Measurements from ENCODE around the gene TCOF1. TPM values are rescaled to one million over a fixed set of nuclear protein-coding genes. Genes with fewer than 3 reads are reported as not detected.

The TCOF1 gene
- total and polyA plus RNA-seq, 2 donors (not counting 1 experiment from before 2014, with no cell fraction given), result 30.9 to 62.4 TPM

DNA sequence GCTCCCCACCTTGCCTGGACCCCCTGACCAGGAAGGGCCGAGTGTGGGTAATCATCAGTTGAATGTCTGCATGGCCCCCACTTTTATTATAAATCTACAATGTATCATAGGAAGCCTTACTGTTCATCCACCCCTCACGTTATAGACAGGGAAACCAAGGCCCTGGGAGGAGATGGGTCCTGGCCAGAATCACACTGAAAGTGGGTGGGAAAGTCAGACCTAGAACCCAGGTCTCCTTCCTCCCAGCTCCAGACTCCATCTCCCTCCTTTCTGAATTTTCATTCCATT is 38.1 kb downstream of the TCOF1 start:
- no peak overlapping the region for H3K4me2 ChIP-seq (replicated peaks; ENCODE audit: low read depth, low read length, poor library complexity, severe bottlenecking)
- DNase-seq (peak; percentile 65), ATAC-seq (ENCODE audit: low read depth) (no peak)
- intact Hi-C loops (cut with micrococcal nuclease), result no loop called here
- no peaks in the 10 kb centered on the region for H3K27me3 ChIP-seq (replicated peaks in 1 of 4; ENCODE audit: control extremely low read depth in 1 of 4, control insufficient read depth in 3 of 4, insufficient read depth in 4 of 4, low read length in 3 of 4)
- TF ChIP-seq EZH2 (IDR thresholded peaks at IDR 0.05; ENCODE audit: borderline replicate concordance, insufficient read depth, low read depth, low read length, poor library complexity, severe bottlenecking), result no peak
- TF ChIP-seq, protein P1, sequence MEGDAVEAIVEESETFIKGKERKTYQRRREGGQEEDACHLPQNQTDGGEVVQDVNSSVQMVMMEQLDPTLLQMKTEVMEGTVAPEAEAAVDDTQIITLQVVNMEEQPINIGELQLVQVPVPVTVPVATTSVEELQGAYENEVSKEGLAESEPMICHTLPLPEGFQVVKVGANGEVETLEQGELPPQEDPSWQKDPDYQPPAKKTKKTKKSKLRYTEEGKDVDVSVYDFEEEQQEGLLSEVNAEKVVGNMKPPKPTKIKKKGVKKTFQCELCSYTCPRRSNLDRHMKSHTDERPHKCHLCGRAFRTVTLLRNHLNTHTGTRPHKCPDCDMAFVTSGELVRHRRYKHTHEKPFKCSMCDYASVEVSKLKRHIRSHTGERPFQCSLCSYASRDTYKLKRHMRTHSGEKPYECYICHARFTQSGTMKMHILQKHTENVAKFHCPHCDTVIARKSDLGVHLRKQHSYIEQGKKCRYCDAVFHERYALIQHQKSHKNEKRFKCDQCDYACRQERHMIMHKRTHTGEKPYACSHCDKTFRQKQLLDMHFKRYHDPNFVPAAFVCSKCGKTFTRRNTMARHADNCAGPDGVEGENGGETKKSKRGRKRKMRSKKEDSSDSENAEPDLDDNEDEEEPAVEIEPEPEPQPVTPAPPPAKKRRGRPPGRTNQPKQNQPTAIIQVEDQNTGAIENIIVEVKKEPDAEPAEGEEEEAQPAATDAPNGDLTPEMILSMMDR (IDR thresholded peaks at IDR 0.05), result no peak
- H3K27me3 Mint-ChIP-seq, result no peaks in the 10 kb centered on the region
- 100% methylated on average over 1 of the region's 2 CpGs for WGBS (ENCODE audit: insufficient coverage)
- ChIA-PET CTCF (interaction anchor here (0.5 to 15.8 kb wide), 5 partner anchors 9 to 55 kb away, joined by 3 to 396 read pairs (median 8); no protein-coding TSS in a partner anchor), POLR2A (interaction anchor here (0.7 to 15.5 kb wide), 5 partner anchors 9 to 54 kb away, joined by 5 to 286 read pairs (median 37); partner anchors contain the start of genes CD74 and RPS14)
- no peak overlapping the region for H3K27ac ChIP-seq (ENCODE audit: low read length in 2 of 2)
- H3K4me1 Mint-ChIP-seq, result peaks cover 30% of the 10 kb centered on the region
- peaks cover 3 to 19% of the 10 kb centered on the region in 2 donors for H3K4me1 ChIP-seq (ENCODE audit: control insufficient read depth in 2 of 2, insufficient read depth in 2 of 2, low read length in 2 of 2)
- no peaks in the 10 kb centered on the region for H3K9me3 ChIP-seq (ENCODE audit: control extremely low read depth in 1 of 3, control insufficient read depth in 2 of 3, insufficient read depth in 1 of 3, low read length in 2 of 3)
- H3K27ac Mint-ChIP-seq, result peak overlapping the region; percentile 56
- H3K79me2 ChIP-seq (ENCODE audit: control insufficient read depth, insufficient read depth, low read length), result peaks cover 4% of the 10 kb centered on the region
- H4K20me1 ChIP-seq (ENCODE audit: control insufficient read depth, insufficient read depth, low read length, poor library complexity, severe bottlenecking), result peaks cover 75% of the 10 kb centered on the region
- no peak overlapping the region for H3K9ac ChIP-seq (ENCODE audit: low read length)
- no peaks in the 10 kb centered on the region for H3K9me3 Mint-ChIP-seq (ENCODE audit: insufficient read depth)
- H3K36me3 ChIP-seq (replicated peaks in 1 of 2; ENCODE audit: control extremely low read depth in 1 of 2, control insufficient read depth in 1 of 2, extremely low read depth in 1 of 2, insufficient read depth in 2 of 2, low read length in 1 of 2), result peaks cover 0 to 80% of the 10 kb centered on the region in 2 experiments
- no peak overlapping the region for H2AFZ ChIP-seq (ENCODE audit: insufficient read depth, low read depth, low read length, poor library complexity, severe bottlenecking)
- no peak overlapping the region for H3K4me3 ChIP-seq (ENCODE audit: control extremely low read depth in 1 of 5, extremely low read depth in 1 of 5, insufficient read depth in 1 of 5, low read depth in 2 of 5, low read length in 4 of 5)
- no peak overlapping the region for H3K4me3 Mint-ChIP-seq

- Histone ChIP-seq H3K79me2 (ENCODE audit: control insufficient read depth, insufficient read depth, low read length) (peaks cover 4% of the 10 kb centered on the region), H3K9ac (ENCODE audit: low read length) (no peak overlapping the region), H2AFZ (ENCODE audit: insufficient read depth, low read depth, low read length, poor library complexity, severe bottlenecking) (no peak overlapping the region), H3K27ac (ENCODE audit: low read length in 2 of 2) (no peak overlapping the region), H3K36me3 (replicated peaks in 1 of 2; ENCODE audit: control extremely low read depth in 1 of 2, control insufficient read depth in 1 of 2, extremely low read depth in 1 of 2, insufficient read depth in 2 of 2, low read length in 1 of 2) (peaks cover 0 to 80% of the 10 kb centered on the region in 2 experiments), H3K9me3 (ENCODE audit: control extremely low read depth in 1 of 3, control insufficient read depth in 2 of 3, insufficient read depth in 1 of 3, low read length in 2 of 3) (no peaks in the 10 kb centered on the region), H3K4me3 (ENCODE audit: control extremely low read depth in 1 of 5, extremely low read depth in 1 of 5, insufficient read depth in 1 of 5, low read depth in 2 of 5, low read length in 4 of 5) (no peak overlapping the region), H3K27me3 (replicated peaks in 1 of 4; ENCODE audit: control extremely low read depth in 1 of 4, control insufficient read depth in 3 of 4, insufficient read depth in 4 of 4, low read length in 3 of 4) (no peaks in the 10 kb centered on the region), H4K20me1 (ENCODE audit: control insufficient read depth, insufficient read depth, low read length, poor library complexity, severe bottlenecking) (peaks cover 80% of the 10 kb centered on the region), H3K4me1 (ENCODE audit: control insufficient read depth in 2 of 2, insufficient read depth in 2 of 2, low read length in 2 of 2) (peaks cover 3 to 19% of the 10 kb centered on the region in 2 donors), H3K4me2 (replicated peaks; ENCODE audit: low read depth, low read length, poor library complexity, severe bottlenecking) (no peak overlapping the region)
- CTCF ChIA-PET, result interaction anchor here (1.5 to 15.8 kb wide), 5 partner anchors 10 to 128 kb away, joined by 3 to 396 read pairs (median 16); partner anchors contain the start of gene RPS14
- DNase-seq (peak; percentile 68), ATAC-seq (ENCODE audit: low read depth) (no peak)
- Mint-ChIP-seq H3K27me3 (no peaks in the 10 kb centered on the region), H3K27ac (peak overlapping the region; percentile 56), H3K4me3 (no peak overlapping the region), H3K4me1 (peaks cover 34% of the 10 kb centered on the region), H3K9me3 (ENCODE audit: insufficient read depth) (no peaks in the 10 kb centered on the region)
- intact Hi-C loops (cut with micrococcal nuclease), result no loop called here
- POLR2A ChIA-PET, result interaction anchor here (0.6 to 15.5 kb wide), 5 partner anchors 9 to 237 kb away, joined by 3 to 286 read pairs (median 37); partner anchors contain the start of genes CD74 and RPS14
- 100% methylated on average over 7 of the region's 7 CpGs for WGBS (ENCODE audit: insufficient coverage)
- TF ChIP-seq, protein P1 (IDR thresholded peaks at IDR 0.05), result no peak
- TF ChIP-seq EZH2 (IDR thresholded peaks at IDR 0.05; ENCODE audit: borderline replicate concordance, insufficient read depth, low read depth, low read length, poor library complexity, severe bottlenecking), result no peak
These were observed 38.8 kb downstream of the TCOF1 start for GRCh38 chr5:150396267-150396666.
